Measurements from ENCODE around the gene IGFL1.
A peak's percentile ranks its signal among the peaks of the same experiment; 100 is the strongest.
"Not testable (repeated sequence)": the region's sequence is repeated elsewhere in the genome, so short reads cannot be mapped to it uniquely, and the experiment has no call there.

IGFL1 gene

GRCh38 chr19:46270521-46271256 lies 41.1 kb downstream of the IGFL1 start:
- DNase-seq (ENCODE audit: low spot score): no peak

GRCh38 chr19:46271481-46272197 lies 42.1 kb downstream of the IGFL1 start:
- DNase-seq (ENCODE audit: low spot score): peak; percentile 35

- DNase-seq (ENCODE audit: low spot score): not testable (repeated sequence)
These were observed 44.4 kb downstream of the IGFL1 start for GRCh38 chr19:46273931-46274330.

GRCh38 chr19:46279177-46279576 lies 49.6 kb downstream of the IGFL1 start:
- no peak for DNase-seq (ENCODE audit: low spot score)
